IPS DF 4.7 (cell line): ENCODE data around the gene KY.

ENCODE experiments used
- DNase-seq: peaks from one replicate; pipeline ENCODE4 v3.0.0-alpha.2; 2013; ENCODE audit warnings: low spot score; ENCODE audit errors: extremely low read depth

The KY gene

DNA sequence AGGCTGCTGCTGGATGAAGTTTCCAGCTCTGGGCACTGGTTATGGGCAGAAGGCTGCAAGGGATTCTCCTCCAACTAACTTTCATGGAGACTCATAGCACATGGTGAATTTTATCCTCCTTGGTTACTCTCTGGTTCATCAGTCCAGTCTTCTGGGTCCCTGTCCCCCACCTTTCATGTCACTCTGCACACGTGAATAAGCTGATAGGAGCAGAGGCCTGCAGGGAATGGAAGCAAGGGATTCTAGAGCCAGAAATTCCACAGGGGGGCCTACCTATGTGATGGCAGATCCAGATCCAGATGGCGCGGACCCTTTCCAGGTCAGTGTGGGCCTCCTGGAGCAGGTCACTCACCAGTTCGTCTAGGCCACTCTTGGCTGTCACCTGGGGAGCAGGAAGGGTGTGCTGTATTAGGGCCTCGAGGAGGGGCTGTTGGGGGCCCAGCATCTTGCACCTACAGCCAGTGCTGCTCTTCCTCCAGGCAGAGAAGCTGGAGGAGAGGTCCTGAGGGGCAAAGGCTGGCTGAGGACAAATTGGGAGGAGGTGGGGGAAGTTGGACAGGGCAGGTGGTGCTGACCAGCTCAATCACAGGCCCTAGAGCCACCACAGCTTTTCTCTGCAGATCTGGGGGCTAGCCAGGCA is 30.2 kb downstream of the KY start:
- DNase-seq = no peak

GRCh38 chr3:134619884-134620445 is 30.9 kb downstream of the KY start:
- no peak for DNase-seq

- no peak for DNase-seq
Observed at GRCh38 chr3:134619301-134619615, 31.6 kb downstream of the KY start.

- DNase-seq = no peak
Observed at GRCh38 chr3:134618478-134619300, 32.1 kb downstream of the KY start.

GRCh38 chr3:134617608-134618477 is 33.0 kb downstream of the KY start:
- no peak for DNase-seq

DNA sequence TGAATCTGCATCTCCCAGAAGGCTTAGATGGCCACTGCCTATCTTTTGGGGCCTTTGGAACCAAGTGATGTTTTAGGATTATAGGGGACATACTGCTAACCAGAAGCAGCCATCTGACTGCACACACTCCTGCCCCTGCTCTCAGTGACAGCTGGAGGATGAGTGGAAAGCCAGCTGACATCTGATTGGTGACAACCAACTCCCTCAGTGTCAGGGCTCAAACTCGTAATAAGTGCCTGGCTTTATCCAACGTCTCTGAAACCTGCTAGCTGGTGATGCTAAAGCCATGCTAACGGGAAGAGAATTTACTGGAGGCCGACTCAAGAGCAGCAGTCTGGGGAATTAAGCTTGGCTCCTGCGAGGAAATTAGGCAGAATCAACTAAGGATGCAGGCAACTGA is 35.1 kb downstream of the KY start:
- no peak for DNase-seq

GRCh38 chr3:134614955-134615354 is 35.9 kb downstream of the KY start:
- no peak for DNase-seq

DNA sequence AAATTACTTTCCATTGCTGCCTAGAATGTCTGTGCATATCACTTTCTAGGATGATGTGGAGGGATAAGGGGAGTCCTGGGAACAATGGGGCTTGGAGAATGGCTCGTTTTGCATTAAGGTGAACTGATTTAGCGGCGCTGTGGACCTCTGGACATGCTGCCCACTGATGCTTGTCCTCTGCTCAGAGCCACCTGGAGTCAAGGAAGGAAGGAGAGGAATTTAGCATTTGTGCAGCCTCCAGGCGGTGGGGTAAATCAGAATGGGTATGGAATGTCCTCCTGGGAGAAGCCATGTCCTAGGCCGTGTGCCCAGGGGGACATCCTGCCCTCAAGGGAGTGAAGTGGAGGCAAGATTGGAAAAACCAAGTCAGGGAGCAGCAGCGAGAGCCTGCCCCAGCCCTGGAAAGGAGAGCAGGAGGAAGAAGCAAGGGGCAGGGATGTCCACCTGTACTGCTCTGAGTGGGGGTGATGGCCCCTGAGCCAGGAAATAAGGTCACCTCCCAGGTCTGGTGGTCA is 37.8 kb downstream of the KY start:
- DNase-seq = no peak

DNA sequence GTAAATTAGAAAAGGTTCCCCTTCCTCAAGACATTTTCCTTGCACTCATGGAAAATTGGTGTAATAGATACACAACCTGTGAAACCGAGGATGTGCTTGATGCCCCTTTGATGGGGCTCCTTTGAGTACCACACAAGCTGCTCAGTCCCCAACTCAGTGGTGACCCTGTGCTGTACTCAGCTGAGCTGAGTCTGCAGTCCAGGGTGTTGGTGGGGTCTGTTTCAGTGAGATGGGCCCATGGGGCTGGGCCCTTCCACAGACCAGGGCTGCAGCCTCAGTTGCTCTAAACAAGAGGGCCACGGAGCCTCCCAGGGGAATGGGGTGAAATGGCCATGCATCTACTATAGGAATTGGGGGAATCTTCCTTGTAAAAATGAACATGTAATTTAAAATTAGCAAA is 39.3 kb downstream of the KY start:
- DNase-seq = no peak

- no peak for DNase-seq
Observed at GRCh38 chr3:134610432-134611385, 40.1 kb downstream of the KY start.

DNA sequence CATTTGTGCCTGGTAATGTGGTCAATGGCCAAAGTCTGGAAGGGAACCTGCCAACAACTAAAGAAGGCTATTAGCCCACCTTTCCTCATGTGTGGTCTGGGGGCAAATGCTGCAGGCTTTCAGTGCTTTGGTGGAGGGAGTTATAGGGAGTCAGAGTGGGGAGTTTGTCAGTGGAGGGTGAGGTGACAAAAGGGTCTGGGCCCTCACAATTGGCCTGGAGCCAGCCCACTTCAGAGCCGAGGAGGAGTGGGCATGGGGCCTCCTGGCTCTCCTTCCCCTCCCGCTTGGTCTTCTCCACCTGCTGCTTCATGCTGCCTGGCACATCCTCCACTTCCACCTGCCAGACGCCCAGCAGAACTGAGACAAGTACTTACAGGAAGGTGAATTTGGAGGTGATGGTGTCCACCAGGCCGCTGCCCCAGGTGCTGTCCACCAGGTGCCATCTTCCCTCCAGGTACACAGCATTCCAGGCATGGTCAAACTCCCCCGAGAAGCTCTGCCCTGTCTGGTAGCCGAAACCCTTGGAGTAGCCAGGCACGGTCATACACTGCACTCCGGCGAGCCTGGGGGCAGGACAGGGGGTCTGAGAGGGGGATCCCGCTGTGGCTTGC is 40.9 kb downstream of the KY start:
- DNase-seq = no peak

- DNase-seq = no peak
Observed at GRCh38 chr3:134608771-134609435, 41.9 kb downstream of the KY start.

DNA sequence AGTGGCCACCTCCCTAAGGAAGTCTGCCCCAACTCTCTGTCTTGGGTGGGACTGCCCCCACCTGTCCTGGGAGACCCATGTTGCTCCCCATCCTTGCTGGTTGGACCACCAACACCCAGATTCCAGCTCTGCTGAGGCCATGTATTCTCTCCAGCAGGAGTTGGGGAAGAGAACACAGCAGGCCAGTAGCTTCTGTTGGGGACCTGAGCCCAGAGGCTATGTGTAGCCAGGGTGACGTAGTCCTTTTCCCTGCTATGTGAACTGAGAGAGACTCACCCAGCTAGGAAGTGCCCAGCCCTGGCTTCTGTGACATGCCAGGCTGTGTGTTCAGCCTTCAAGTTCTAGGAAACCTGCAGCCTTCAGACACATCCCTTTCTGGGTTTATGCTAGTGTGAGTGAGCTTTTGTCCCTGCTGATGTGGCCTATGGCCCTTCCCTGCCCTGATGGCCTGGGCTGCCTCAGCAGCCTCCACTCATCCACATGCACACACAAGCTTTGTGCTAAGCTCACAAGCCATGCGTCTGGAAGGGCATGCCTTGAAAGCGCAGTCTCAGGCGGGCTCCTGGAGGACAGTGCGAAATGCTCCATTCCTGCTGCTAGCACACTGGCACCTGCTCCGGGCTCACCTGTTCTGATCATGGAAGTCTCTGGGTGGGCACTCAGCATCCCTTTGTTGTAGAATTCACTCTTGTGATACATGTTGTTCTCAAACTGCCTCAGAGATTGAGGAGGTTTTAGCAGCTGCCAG is 42.6 kb downstream of the KY start:
- no peak for DNase-seq

DNA sequence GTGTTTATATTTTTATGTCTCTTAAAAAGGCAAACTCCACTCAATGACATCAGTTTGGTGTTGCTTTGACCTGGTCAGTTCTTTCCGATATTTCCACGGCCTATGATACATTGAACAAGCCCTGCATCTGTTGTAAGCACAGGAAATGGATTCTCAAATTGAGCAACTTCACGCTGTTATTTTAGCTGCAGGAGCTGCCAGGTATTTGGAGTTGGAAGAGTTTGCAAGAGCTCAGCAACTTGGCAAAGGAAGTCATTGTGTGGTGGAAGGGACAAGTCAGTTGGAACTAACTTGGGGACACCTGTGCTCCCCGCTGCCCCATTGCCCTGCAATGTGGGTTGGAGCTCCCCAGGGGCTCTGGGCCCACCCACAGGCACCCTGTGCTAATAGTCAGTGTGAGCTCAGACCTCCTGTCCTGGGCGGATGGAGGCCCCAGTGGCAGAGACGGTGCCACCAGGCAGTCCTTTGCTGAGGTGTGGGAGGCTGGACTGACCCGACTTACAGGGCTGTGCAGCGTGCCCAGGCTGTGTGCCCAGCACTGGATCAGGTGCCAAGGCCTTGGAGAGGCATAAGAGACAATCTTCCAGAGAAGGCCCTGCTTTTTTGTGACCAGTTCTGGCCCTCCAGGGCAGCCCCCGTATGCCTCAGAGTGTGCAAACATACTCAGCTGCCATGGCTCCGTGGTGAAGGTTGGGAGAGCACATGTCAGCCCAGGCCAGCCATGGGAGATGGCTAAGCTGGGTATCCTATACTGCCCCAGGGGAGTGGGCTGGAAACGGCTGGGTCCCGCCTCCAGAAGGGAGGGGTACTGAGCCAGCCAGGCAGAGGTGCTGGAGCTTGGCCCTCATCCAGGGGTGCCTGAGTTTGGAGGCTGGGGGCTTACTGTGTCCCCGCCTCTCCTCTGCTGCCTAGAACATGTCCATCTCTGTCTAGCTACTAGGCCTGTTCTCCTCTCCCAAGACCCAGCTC is 43.5 kb downstream of the KY start:
- DNase-seq = no peak

DNA sequence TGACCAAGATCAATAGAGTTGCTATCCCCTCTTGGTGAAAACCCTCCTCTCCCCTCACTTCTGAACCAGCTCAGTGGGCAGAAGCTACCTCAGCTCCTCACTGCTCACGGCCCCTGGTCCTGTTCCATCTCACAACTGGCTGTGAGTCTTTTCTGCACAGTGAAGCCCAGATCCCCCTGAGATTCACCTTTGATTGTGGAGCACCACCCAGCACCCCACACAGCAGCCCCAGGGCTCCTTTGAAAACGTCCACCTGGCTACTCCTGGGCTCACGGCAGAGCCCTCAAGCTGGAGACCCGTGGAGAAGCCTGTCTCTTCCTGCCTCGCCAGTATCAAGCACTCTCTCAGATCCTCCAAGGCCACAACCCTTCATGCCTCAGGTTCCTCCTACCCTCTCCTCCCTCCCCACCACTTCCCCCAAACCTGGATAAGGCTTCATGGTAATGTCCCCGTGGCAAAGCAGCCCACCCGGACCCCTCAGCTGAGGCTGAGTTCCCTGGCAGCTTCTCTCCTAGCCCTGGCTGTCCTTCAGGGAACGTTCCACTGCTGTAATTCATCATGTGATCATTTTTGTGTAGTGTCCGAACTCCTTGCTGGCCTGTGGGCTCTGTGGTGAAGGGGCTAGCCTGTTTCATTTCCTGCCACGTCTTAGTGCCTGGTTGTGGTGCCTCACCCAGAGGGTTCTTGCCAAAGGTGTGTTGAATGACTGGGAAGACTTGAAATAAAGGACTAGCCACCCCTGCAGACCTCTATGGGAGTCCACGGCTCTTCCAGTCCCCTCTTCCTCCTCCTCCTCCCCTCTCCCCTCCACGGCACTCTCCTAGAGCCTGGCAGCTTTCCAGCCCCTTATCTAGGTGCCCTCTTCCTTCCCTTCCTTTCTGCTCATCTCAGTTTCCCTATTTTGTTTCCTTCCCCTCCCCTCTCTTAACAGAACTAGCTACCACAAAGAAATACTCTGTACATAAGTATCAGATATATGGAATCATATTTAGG is 44.5 kb downstream of the KY start:
- DNase-seq = no peak

DNA sequence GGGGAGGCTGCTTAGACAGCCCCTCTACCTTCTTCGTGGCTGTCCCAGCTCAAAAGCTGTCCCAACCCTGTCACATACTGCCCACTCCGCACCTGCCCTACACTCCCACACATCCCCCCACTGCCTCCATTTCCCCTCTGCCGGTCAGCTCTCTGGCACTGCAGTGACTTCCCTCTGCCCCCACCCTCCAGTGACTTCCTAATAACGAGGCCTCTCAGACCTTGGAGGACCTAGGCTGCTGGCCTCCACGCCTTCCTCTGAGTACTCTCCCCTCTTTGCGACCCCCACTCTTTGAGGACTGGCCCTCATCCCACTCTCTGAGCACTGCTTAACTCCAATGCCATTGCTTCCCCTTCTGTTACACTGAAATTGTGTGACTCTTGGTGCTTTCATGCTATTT is 45.3 kb downstream of the KY start:
- no peak for DNase-seq

DNA sequence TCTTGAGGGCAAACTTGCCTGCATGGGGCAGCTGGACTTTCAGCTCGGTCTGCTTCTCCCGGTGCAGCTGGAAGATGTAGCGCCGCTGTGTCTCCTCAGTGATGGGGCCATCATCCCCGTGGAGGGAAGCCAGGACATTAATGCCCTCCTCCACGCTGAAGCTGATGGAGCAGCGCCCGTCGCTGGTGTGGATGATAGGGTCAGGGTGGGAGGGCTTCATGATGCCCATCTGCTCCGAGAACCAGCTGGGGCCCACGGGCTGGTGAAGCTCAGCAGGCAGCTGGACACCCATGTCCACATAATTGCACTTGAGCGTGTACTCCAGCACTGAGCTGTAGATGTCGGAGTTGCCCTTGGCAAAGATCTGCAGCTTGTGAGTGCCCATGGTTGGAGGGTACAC is 46.9 kb downstream of the KY start:
- DNase-seq = no peak
